Jurkat, Clone E6-1 (cell line): Measurements from ENCODE around the gene LFNG.

Experiments used
- DNase-seq: peaks from one replicate; pipeline ENCODE4 v3.0.0-alpha.2; 2011; ENCODE audit warnings: low read depth, low spot score
- H3K4me3 ChIP-seq: 2 replicates; pipeline ENCODE4 v1.5.1; 2011; ENCODE audit warnings: mild to moderate bottlenecking, low read length, control low read depth, moderate library complexity

Gene LFNG

DNA sequence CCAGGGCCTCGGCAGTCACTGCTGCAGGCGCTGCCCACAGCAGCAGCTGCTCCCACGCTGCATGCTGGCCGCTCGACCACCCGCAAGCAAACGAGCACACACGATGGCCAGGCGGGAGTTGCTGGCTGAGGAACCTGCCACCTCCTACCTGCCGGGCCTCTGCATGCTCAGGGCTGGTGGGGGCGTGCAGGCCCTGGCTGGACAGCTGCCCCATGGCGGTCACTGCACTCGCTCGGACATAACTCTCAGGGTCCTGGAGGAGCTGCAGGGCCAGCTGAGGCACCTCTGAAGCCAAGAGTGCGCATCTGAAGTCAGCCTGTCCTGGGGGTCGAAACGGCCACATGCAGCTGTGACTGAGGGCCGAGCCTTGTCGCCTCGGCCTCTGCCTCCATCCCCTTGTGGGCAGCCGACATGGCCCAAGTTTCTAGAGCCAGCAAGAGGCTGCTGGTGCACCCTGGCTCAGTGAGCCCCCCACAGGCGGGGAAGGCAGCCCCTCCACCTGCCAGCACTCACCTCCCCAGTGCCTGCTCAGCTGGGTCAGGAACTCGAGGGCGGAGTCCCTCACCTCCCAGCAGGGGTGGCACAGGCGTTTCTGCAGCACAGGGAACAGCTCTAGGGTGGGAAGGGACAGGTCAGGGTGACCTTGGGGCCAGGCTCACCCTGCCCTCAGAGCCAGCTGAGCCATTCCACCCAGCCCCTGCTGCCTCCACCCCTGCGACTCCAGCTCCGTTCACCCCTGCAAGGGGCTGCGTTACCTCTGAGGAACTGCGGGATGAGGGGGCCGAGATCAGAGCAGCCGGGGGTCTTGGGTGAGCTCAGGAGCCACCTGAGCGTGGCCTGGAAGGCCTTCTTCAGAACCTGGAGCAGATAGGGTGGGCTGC is 19.7 kb downstream of the LFNG start:
- no peak overlapping the region for H3K4me3 ChIP-seq
- no peak for DNase-seq

DNA sequence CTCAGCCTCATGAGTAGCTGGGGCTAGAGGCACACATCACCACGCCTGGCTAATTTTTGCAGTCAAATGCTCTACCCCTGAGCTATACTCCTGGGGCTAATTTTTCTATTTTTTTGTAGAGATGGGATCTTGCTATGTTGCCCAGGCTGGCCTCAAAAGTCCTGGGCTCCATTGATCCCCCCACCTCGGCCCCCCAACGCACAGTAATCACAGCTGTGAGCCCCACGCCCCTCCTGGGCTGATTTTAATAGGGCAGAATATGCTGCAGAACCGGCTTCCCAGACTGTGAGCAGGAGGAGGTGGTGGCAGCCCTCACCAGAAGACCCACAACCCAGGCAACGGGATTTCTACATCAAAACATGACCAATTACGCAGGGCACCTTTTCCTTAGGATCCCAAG is 20.6 kb downstream of the LFNG start:
- no peak overlapping the region for H3K4me3 ChIP-seq

DNA sequence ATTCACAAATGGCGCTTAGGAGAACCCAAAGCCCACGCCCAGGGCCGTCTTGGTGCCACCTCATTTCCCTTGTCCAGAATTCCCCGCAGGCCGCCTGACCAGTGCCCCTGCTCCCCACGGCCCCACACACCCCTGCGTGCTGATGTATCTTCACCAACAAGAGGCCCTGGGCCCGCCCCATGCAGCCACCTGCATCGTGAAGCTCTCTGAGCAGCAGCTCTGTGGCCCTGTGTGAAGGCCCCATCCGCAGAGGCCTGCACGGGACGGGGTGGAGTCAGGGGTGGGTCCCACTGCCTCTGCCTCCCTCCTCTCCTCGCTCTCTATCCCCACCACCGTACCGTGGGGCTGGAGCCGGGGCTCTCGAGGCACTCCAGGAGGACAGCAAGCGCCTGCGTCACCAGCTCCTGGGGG is 21.1 kb downstream of the LFNG start:
- no peak for DNase-seq
- no peak overlapping the region for H3K4me3 ChIP-seq

More for the DNA sequence above, 20.6 kb downstream of the LFNG start:
- DNase-seq, result no peak

DNA sequence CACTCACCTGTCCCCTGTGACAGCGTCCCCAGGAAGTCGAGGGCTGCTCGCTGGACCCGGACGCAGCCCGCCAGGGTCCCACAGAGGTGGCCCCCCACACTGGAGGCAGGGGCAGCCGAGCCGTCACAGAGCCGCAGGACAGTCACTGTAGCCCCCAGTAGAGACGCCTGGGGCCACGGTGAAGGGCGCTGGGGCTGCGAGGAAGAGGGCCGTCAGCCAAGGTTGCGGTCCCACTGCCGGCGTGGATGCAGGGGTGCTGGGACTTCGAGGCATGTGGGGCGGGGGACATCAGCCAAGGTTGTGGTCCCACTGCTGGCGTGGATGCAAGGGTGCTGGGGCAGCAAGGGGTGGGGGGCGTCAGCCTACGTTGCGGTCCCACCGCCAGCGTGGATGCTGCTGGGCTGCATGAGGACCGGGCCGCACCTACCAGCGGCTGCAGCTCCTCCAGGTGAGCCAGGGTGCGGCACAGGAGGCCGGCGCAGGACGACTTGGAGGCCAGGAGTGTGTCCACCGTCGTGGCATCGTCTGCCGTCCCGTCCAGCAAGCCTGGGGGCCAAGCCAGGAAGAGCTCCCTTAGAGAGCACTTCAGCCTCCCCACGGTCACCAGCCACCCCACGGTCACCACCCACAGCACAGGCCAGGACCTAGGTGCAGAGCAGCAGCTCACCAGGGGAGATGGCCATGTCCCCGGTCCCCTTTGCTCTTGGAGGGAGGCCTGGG is 21.9 kb downstream of the LFNG start:
- no peak overlapping the region for H3K4me3 ChIP-seq
- DNase-seq, result no peak

DNA sequence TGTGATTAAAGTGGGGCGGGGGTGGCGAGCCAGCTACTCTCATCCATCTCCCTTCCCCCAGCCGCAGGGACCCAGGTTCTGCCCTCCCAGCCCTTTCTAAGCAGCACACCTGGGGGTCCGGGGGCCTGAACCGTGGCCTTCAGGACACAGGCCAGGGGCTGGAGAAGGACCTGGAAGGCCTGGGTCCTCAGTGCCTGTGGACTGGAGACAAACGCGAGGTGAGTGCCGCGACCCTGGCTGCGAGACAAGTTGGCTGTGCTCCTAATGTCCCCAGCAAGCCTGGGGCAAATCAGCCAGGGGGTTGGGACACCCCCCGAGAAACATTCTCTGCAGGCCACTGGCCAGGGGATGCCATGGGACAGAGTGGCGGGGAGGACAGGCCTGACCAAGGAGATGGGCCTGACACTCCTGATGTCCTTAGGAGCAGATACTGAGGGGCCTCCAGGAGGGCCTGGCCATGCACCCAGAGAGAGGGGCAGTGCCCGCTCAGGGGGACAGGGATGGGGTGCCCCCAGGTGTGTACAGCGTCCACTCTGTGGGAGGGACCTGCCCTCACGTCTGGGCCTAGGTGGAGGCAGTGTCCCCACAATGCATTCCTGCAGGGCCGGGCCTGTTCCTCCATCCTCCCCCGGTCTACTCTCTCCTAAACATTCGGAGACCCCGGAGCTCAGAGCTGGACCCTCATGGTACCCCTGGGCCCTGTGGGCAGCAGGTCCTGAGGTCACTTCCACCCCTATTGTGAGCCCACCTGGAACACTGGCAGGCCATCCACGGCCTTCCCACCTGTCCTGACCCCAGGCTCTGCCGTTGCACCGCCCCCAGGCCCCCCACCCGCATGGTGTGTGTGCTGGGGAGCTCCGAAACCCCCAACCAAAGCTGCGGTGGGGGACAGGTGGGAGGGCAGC is 22.7 kb downstream of the LFNG start:
- H3K4me3 ChIP-seq, result no peak overlapping the region

DNA sequence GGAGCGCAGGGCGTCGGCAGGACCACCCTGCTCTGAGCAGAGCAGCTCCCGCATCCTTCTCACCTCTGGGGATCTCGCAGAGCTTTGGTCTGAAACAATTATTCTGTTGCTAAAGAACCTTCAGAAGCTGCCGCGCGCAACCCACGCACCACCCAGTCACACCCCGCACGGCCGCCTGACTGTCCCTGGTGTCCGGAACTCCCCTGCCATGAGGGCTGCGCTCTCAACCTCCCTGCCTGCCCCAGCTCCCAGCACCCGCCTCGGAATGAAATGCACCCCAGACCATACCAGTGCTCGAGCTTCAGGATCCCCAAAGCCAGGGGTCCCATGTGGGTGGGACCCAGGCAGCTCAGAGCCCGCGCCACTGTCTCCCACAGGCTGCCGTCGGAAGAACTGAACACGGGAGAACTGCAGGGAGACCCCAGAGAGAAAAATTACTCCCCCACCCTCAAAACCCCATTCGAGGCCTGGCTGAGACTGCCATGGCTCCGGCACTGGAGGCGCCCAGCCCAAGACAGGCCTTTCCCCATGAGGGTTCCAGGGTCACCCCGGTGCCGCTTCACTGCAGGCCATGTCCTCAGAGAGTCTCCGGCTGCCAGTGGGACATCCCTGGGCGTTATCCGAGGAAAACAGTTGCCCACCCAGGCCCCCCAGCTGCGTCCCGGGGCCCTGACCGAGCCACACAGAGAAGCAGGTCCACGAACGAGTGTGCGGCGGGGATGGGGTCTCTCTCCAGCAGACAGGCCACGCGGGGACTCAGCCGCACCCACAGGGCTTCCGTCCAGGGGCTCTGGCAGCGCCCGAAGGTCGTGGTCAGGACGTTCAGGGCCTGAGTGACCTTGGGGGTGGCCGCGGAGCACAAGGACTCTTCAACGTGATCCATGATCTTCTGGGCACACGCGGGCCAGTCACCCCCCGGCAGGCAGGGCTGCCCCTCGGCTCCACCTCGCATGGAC is 23.6 kb downstream of the LFNG start:
- DNase-seq, result no peak
- no peak overlapping the region for H3K4me3 ChIP-seq

More for the DNA sequence above, 22.7 kb downstream of the LFNG start:
- DNase-seq, result no peak

DNA sequence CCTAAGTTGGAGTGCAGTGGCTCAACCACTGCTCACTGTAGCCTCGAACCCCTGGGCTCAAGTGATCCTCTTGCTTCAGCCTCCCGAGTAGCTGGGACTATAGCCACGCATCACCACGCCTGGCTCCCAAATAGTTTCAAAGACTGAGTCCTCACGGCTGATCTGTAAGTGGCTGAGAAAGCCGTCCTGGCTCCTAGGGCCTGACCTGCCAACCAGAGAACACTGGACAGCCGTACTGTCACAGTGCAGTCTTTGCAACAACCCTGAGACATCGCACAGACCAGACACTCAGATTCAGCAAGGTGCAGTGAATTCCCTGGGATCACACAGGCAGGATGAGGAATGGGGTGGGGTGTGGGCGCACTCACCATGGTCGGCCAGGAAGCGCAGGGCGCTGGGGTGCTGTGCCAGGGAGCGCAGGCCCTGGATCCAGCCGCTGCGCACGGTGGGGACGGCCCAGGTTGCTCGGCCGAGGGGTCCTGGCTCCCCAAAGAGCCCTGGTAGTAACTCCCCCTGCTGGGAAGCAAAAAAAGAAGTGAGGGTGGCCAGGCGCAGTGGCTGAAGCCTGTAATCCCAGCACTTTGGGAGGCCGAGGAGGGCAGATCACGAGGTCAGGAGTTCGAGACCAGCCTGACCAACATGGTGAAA is 25.1 kb downstream of the LFNG start:
- H3K4me3 ChIP-seq, result no peak overlapping the region
- DNase-seq, result no peak

DNA sequence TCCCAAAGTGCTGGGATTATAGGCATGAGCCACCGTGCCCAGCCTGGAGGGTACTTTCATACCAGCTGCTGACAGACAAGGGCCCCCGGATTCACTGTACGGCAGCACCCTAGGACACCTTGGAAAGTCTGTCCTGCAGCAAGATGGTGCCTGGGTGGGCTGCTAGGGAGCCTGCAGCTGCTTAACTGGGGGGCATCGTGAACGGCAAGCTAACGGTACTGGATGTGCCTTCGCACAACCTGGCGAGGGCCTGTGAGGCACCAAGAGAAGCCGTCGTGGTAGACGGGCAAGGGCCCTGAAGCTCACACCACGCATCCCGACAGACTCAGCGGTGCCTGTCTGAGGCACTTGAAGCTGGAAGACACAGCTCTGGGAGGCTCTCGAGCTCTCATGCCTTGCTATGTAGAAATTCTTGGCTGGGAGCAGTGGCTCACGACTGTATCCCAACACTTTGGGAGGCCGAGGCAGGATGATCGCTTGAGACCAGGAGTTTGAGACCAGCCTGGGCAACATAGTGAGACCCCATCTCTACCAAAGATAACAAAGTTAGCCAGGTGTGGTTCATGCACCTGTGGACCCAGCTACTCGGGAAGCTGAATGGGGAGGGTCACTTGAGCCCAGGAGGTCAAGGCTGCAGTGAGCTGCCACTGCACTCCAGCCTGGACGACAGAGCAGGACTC is 26.3 kb downstream of the LFNG start:
- no peak for DNase-seq
- H3K4me3 ChIP-seq, result no peak overlapping the region

DNA sequence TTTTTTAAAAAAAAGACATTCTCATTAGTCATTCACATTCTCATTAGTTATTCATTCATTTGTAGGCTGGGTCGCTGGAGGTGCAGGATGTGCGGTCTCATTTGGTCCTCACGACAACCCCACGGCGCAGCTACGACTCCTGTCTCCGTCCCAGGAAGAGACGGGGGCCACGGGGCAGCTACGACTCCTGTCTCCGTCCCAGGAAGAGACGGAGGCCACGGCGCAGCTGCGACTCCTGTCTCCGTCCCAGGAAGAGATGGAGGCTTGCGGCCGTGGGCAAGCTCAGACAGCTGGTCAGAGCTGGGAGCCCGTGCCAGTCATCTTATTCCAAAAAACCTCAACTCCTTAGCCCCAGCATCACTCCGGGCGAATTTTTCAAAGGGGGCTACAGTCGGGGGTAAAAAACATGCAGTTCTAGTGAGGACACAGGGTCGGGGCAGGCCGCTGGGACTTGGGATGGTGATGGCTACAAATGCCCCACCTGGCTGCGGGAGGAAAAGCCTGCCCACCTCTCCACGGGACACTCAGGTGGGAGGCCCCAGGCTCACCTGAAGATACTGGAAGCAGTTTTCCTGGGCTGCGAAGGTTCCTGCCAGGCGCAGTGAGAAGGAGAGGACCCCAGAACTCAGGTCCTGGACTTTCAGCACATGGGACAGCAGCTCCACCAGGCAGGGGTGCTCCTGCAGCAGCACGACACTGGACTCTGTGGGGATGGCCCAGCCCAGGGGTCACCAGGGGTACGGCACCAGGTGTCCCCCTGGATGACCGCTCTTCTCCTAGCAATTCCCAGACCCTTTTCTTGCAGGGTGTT is 27.4 kb downstream of the LFNG start:
- no peak overlapping the region for H3K4me3 ChIP-seq
- DNase-seq, result no peak

DNA sequence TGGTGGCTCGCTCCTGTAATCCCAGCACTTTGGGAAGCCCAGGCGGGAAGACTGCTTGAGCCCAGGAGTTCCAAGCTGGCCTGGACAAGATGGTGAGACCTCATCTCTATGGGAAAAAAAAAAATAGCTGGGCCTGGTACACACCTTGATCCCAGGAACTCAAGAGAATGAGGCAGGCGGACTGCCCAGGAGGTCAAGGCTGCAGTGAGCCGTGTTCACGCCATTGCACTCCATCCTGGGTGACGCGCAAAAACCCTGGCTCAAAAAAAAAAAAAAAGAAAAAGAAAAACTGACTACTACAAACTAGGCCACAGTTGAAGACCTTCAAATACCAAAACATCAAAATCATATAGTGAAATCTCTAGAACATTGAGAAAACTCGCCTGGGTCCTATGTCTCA is 31.8 kb downstream of the LFNG start:
- H3K4me3 ChIP-seq, result no peak overlapping the region
- no peak for DNase-seq

DNA sequence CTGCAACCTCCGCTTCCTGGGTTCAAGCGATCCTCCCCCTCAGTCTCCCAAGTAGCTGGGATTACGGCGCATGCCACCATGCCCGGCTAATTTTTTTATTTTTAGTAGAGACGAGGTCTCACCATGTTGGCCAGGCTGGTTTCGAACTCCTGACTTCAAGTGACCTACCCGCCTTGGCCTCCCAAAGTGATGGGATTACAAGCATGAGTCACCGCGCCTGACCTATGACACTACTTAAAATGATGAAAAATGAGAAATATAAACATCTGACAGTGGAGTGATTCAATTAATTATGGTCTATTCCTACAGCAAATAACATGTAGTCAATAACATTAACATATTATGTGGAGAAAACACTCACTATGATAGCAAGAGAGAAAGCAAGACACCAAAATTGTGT is 33.5 kb downstream of the LFNG start:
- H3K4me3 ChIP-seq, result no peak overlapping the region
- DNase-seq, result no peak

DNA sequence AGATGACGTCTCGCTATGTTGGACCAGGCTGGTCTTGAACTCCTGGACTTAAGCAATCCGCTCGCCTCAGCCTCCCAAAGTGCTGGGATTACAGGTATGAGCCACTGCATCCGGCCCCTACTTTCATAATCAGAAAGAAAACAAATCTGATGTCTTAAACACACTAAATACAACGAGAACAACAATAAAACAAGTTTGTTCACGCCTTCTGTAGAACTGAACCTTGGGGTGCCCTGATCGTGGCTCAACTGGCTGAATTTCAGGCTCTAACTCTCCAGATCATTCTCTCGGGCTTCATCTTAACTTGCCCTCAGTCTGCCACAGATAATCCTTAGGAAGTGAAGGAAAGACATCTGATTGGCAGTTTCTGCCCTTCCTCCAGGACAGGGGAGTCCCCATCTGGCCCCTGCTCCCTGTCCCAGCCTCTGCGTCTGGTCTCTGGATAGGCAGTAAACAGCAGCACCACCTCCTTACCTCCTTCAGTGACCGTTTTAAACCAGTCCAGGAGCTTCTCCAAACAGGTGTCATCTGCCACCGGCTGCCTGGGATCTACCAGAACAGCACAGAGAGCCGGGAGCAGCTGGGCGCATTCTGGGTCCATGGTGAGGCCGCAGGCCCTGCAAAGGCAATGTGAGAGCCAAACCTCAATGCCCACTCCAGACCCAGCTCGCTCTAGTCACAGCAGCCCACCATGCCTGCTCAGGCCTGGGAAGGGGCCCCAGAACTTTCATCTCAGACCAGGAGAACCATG is 34.4 kb downstream of the LFNG start:
- DNase-seq, result no peak
- peak overlapping the region; percentile 83 for H3K4me3 ChIP-seq

DNA sequence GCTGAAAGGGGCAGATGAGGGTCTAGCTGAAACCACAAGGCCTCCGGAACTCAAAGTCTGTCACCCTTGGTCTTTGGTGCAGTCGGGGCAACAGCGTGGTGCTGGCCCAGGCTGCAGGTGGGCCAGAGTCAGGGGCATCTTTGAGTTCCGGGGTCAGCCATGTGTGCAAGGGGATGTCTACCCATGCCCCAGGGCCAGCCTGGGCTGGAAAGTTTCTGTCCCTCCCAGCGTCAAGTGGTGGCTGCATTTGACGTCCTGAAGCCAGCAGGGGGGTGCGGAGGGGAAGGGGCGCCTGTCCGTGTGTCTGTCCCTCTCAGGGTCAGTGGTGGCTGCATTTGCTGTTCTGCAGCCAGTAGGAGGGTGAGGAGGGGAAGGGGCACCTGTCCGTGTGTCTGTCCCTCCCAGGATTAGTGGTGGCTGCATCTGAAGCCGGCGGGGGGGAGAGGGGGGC is 35.1 kb downstream of the LFNG start:
- no peak for DNase-seq
- peak overlapping the region; percentile 83 for H3K4me3 ChIP-seq

DNA sequence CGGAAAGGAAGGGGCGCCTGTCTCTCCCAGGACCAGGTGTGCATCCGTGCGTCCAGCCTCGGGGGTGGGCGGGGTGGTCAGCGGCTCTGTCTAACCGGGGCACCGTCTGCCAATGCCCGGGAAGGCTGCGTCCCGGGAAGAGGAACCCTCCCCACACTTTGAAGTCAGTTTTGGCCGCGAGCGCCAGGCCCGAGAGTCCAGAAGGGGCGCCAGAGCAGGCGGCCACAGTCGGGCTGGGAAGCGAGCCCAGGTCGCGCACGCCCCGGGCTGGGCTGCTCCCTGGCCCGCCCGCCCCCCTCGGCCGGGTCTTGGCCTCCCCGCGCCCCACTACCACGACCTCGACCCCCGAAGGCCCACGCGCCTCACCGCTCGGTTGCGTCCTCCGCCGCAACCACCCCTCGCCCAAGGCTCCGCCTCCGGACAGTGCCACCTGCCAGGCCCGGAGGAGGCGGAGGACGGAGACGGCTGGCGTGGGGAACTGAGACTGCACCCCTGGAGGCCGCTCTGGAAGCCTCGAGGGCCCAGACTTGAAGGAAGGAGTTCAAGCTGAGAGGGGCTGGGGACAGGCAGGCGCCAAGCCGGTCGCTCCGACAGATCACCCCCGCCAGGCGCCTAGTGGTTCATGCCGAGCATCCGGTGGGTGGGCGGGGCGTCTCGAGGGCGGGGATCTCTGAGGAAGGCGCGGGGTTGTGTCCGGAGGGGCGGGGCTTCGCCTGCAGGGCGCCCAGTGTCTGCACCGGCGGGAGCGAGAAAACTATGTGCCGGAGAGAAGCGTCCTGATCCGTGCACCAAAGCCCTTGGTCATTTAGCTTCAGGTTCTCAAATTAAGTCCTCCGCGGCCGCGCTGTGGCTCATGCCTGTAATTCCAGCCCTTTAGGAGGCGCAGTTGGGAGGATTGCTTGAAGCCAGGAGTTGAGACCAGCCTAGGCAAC is 35.8 kb downstream of the LFNG start, which contains the start of gene BRAT1:
TSS of gene BRAT1 (minus strand) at position 404 of the 932 bp plus-strand sequence. CDS start 1,093 bp downstream, outside the sequence.
- peak; percentile 83 for DNase-seq
- peak within 1 kb of the TSS; percentile 83 for H3K4me3 ChIP-seq
